Measurements from ENCODE around the gene CELF4.
"Not testable (repeated sequence)": the region's sequence is repeated elsewhere in the genome, so short reads cannot be mapped to it uniquely, and the experiment has no call there.

Gene CELF4

DNA sequence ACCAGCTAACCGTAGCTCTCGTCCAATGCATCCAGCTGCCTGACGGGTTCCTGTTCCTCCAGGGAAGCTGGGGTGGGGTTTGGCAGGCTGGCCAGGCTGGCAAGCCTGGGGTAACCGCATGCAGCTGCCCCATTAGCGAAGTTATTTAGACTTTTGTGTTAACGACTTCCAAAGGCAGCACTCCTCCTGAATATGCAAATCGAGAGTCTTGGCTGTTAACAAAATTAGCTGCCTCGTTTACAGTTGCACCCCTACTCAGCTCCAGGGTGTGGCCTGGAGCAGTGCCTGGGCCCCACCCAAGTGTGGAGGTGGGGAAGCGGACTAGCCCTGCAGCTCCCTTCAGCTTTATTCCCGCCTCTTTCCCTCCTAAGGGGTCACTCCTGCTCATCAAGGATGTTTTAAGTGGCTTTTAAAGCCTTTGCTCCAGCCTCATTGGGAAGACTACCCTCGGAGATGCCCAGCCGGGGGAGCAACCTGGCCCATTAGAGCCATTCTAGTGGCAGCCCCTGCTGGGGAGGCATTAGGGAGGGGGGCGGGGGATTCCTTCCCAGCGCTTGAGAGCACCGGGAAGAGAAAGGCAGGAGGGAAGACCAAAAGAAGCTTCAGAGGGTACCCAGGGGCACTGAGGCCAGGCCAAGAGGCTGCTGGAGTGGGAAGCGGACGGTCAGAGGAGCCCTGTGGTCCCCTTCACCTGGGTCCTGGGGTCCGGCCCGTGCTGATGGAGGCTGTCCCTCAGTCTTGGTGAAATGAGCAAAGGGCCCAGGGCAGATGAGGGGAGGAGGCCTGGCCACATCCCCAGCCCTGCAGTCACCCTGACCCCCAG, 204.1 kb downstream of the CELF4 start:
- Histone ChIP-seq H3K4me3 (ENCODE audit: low read length) (no peak overlapping the region), H3K9me3 (ENCODE audit: control insufficient read depth, low read length) (no peaks in the 10 kb centered on the region), H3K9ac (ENCODE audit: low read length) (no peak overlapping the region), H3K36me3 (ENCODE audit: control insufficient read depth, insufficient read depth, low read length, severe bottlenecking) (no peaks in the 10 kb centered on the region), H3K27me3 (replicated peaks; ENCODE audit: control insufficient read depth, insufficient read depth, low read length) (peaks cover 38% of the 10 kb centered on the region), H3K4me1 (ENCODE audit: control insufficient read depth, insufficient read depth, low read length) (peaks cover 4% of the 10 kb centered on the region)
- DNase-seq (ENCODE audit: low read depth), result no peak

DNA sequence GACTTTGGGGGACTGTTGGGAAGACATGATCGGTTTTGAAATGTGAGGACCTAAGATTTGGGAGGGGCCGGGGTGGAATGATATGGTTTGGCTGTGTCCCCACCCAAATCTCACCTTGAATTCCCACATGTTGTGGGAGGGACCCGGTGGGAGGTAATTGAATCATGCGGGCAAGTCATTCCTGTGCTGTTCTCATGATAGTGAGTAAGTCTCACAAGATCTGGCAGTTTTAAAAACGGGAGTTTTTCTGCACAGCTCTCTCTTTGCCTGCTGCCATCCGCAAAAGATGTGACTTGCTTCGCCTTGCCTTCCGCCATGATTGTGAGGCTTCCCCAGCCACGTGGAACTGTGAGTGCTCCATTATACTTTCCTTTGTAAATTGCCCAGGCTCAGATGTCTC, 207.5 kb downstream of the CELF4 start:
- H3K4me1 ChIP-seq (ENCODE audit: control insufficient read depth, insufficient read depth, low read length); H3K36me3 ChIP-seq (ENCODE audit: control insufficient read depth, insufficient read depth, low read length, severe bottlenecking); H3K9ac ChIP-seq (ENCODE audit: low read length); DNase-seq (ENCODE audit: low read depth); H3K4me3 ChIP-seq (ENCODE audit: low read length); H3K9me3 ChIP-seq (ENCODE audit: control insufficient read depth, low read length): not testable (repeated sequence)
- peaks cover 18% of the 10 kb centered on the region for H3K27me3 ChIP-seq (replicated peaks; ENCODE audit: control insufficient read depth, insufficient read depth, low read length)

DNA sequence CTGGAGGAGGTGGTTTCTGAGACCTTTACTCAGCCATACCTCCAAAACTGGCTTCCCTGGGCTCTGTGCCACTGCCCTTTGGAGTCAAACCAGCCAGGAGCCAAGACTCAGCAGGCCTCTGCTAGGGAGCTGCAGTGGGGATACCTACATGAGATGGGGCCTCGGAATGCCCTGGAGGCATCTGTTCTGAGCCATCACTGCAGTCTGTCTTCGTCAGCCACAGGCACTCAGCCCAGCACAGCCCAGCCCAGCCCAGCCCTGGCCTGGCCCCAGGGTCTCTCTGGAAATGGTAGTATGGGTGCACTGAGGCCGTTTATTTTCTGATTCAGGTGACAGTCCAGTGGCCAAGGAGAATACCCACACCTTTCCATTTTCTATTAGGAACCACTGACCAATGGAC, 209.8 kb downstream of the CELF4 start:
- DNase-seq (ENCODE audit: low read depth), result no peak
- no peaks in the 10 kb centered on the region for H3K9me3 ChIP-seq (ENCODE audit: control insufficient read depth, low read length)
- peaks cover 21% of the 10 kb centered on the region for H3K27me3 ChIP-seq (replicated peaks; ENCODE audit: control insufficient read depth, insufficient read depth, low read length)
- no peak overlapping the region for H3K9ac ChIP-seq (ENCODE audit: low read length)
- no peaks in the 10 kb centered on the region for H3K36me3 ChIP-seq (ENCODE audit: control insufficient read depth, insufficient read depth, low read length, severe bottlenecking)
- H3K4me1 ChIP-seq (ENCODE audit: control insufficient read depth, insufficient read depth, low read length), result no peaks in the 10 kb centered on the region
- H3K4me3 ChIP-seq (ENCODE audit: low read length), result no peak overlapping the region

DNA sequence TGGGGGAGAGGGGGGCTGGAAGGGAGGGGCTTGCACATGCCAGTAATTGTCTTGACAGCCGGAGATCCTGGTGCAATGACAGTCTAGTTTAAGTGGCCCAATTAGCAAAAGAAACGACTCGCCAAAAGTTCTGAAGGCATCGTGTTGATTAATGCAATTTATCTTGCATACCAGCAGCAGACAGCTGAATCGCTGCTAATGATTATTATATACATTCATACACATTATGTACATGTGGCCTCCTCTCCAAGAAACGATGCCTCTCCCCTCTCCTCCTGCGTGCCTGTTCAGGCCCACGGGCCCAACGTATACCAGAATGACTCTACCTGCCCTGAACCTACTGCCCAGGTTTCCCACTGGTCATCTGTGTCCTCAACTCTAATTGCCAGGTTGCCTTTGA, 214.5 kb downstream of the CELF4 start:
- DNase-seq (ENCODE audit: low read depth), result no peak
- Histone ChIP-seq H3K27me3 (replicated peaks; ENCODE audit: control insufficient read depth, insufficient read depth, low read length) (peaks cover 53% of the 10 kb centered on the region), H3K9ac (ENCODE audit: low read length) (no peak overlapping the region), H3K4me3 (ENCODE audit: low read length) (no peak overlapping the region), H3K36me3 (ENCODE audit: control insufficient read depth, insufficient read depth, low read length, severe bottlenecking) (no peaks in the 10 kb centered on the region), H3K9me3 (ENCODE audit: control insufficient read depth, low read length) (no peaks in the 10 kb centered on the region), H3K4me1 (ENCODE audit: control insufficient read depth, insufficient read depth, low read length) (no peaks in the 10 kb centered on the region)

DNA sequence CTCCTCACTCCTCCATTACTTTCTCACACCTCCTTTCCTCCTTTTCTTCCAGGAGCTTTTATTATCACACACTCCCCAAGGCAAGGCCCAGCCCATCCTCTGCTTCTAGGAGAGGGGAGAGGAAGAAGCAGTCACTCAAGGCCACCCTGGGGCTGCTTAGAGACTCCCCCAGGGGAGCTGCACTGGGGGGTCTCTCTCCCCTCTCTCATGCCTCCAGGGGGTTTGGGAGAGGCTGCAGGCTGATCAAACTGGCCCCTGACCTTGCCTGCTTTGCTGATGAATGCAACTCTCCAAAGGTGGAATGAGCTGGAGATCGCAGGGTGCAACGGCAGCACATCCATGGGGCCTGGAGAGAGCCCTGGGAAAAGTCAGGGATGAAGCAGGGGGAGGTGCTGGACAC, 216.9 kb downstream of the CELF4 start:
- Histone ChIP-seq H3K27me3 (replicated peaks; ENCODE audit: control insufficient read depth, insufficient read depth, low read length) (peaks cover 67% of the 10 kb centered on the region), H3K9me3 (ENCODE audit: control insufficient read depth, low read length) (no peaks in the 10 kb centered on the region), H3K4me1 (ENCODE audit: control insufficient read depth, insufficient read depth, low read length) (no peaks in the 10 kb centered on the region), H3K36me3 (ENCODE audit: control insufficient read depth, insufficient read depth, low read length, severe bottlenecking) (no peaks in the 10 kb centered on the region), H3K9ac (ENCODE audit: low read length) (no peak overlapping the region), H3K4me3 (ENCODE audit: low read length) (no peak overlapping the region)
- DNase-seq (ENCODE audit: low read depth), result no peak

DNA sequence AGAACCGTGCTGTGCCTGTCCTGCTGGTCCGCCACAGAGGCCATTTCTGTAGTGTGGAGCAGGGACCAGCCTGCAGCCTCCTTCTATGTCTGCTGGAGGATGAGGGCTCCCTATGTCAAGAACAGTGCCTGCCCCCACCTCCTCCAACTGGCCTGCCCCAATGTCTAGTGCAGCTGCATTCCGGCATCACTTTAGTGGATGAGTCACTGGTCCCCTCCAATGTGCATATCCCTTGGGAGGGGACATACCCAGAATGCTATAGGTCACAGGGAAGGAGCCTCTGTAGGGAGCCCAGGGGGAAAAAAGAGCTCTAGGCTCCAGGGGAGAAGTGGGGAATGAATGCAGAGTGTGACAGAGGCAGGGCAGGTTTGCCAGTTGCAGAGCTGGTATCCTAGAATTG, 219.6 kb downstream of the CELF4 start:
- H3K27me3 ChIP-seq (replicated peaks; ENCODE audit: control insufficient read depth, insufficient read depth, low read length), result peaks cover 60% of the 10 kb centered on the region
- H3K4me3 ChIP-seq (ENCODE audit: low read length), result no peak overlapping the region
- no peaks in the 10 kb centered on the region for H3K9me3 ChIP-seq (ENCODE audit: control insufficient read depth, low read length)
- DNase-seq (ENCODE audit: low read depth), result no peak
- H3K9ac ChIP-seq (ENCODE audit: low read length), result no peak overlapping the region
- H3K4me1 ChIP-seq (ENCODE audit: control insufficient read depth, insufficient read depth, low read length), result no peaks in the 10 kb centered on the region
- H3K36me3 ChIP-seq (ENCODE audit: control insufficient read depth, insufficient read depth, low read length, severe bottlenecking), result no peaks in the 10 kb centered on the region

DNA sequence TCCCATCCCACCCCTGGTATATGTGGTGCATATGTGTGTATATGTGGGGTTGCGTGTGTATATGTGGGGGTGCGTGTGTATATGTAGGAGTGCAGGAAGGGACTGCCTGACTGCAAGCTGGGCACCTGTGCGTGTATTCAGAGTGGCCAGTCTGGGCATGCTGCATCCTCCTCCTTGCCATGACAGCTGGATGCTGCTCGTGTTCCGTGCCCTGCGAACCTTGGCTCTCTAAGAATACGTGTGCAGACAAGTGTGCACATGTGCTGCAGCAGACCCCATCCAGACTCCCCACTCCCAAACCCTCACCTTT, 222.1 kb downstream of the CELF4 start:
- Histone ChIP-seq H3K9me3 (ENCODE audit: control insufficient read depth, low read length) (no peaks in the 10 kb centered on the region), H3K4me3 (ENCODE audit: low read length) (no peak overlapping the region), H3K36me3 (ENCODE audit: control insufficient read depth, insufficient read depth, low read length, severe bottlenecking) (no peaks in the 10 kb centered on the region), H3K27me3 (replicated peaks; ENCODE audit: control insufficient read depth, insufficient read depth, low read length) (peaks cover 39% of the 10 kb centered on the region), H3K4me1 (ENCODE audit: control insufficient read depth, insufficient read depth, low read length) (no peaks in the 10 kb centered on the region), H3K9ac (ENCODE audit: low read length) (no peak overlapping the region)
- no peak for DNase-seq (ENCODE audit: low read depth)

DNA sequence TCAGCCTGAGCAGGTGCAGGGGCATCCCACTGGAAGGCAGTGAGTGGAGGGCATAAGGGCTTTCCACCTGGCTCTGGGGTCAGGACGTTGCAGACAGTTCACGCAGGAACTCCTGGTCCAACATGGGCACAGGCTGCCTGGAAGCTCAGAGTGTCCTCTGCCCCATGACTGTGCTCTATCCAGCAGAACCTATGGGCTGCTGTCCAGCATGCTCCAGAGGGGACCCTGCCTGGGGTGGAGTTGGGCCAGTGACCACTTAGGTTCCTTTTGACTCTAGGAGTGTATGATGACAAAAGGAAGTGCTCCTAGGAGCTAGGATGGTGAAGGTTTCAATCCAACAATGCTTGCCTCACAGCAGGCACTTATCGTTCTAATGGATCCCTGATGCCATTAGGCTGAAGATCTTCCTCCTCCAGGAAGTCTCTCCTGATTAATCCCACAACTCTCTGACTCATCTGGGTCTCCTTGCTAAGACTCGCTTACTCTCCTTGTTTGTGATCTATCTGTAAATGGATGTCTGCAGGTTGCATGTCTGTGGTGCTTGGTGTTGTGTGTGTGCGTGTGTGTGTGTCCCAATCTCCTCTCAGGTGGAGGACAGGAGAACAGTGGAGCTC, 224.0 kb downstream of the CELF4 start:
- no peaks in the 10 kb centered on the region for H3K9me3 ChIP-seq (ENCODE audit: control insufficient read depth, low read length)
- no peaks in the 10 kb centered on the region for H3K4me1 ChIP-seq (ENCODE audit: control insufficient read depth, insufficient read depth, low read length)
- no peak overlapping the region for H3K9ac ChIP-seq (ENCODE audit: low read length)
- peaks cover 34% of the 10 kb centered on the region for H3K27me3 ChIP-seq (replicated peaks; ENCODE audit: control insufficient read depth, insufficient read depth, low read length)
- no peak overlapping the region for H3K4me3 ChIP-seq (ENCODE audit: low read length)
- DNase-seq (ENCODE audit: low read depth), result no peak
- no peaks in the 10 kb centered on the region for H3K36me3 ChIP-seq (ENCODE audit: control insufficient read depth, insufficient read depth, low read length, severe bottlenecking)

DNA sequence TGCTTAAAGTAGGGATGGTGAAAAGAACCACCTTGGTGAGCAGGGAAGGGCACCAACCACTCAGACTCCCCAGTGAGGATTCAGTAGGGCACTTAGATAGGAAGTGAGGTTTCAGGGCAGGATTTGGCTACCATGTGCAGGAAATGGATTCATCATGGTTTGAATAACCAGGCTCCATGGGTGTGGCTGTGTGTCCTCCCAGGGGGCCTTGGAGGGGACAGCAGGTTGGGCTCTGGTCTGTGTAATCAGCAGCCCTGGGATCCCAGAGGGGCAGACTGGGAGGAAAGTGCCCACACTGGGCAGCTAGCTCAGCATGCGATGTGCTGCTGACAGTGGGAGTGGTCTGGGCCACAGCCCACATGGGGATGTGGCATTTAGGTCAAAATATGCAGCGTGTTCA, 224.6 kb downstream of the CELF4 start:
- no peaks in the 10 kb centered on the region for H3K36me3 ChIP-seq (ENCODE audit: control insufficient read depth, insufficient read depth, low read length, severe bottlenecking)
- DNase-seq (ENCODE audit: low read depth), result no peak
- no peak overlapping the region for H3K9ac ChIP-seq (ENCODE audit: low read length)
- peaks cover 28% of the 10 kb centered on the region for H3K27me3 ChIP-seq (replicated peaks; ENCODE audit: control insufficient read depth, insufficient read depth, low read length)
- no peaks in the 10 kb centered on the region for H3K4me1 ChIP-seq (ENCODE audit: control insufficient read depth, insufficient read depth, low read length)
- H3K9me3 ChIP-seq (ENCODE audit: control insufficient read depth, low read length), result no peaks in the 10 kb centered on the region
- H3K4me3 ChIP-seq (ENCODE audit: low read length), result no peak overlapping the region

DNA sequence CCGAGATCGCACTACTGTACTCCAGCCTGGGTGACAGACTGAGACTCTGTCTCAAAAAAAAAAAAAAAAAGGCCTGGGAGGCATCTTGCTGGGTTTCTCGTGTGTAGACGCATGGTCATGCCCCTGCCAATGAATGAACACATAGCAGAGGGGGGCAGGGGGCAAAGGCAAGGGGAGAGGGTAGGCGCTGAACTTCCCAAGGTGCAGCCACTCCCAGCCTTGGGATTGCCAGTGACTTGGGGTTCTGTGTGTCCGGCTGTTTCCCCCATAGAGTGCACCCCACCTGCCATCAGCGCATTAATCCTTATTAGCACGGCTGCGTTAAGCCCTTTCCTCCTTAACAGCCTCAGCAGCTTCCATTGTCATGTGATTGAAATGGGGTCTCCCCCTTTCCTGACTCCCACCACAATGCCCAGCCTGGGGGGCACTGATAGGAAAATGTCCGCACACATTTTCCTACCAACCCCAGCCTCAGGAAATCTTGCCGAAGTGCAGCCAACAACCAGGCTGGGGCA, 225.8 kb downstream of the CELF4 start:
- Histone ChIP-seq H3K27me3 (replicated peaks; ENCODE audit: control insufficient read depth, insufficient read depth, low read length) (peaks cover 16% of the 10 kb centered on the region), H3K9me3 (ENCODE audit: control insufficient read depth, low read length) (no peaks in the 10 kb centered on the region), H3K4me3 (ENCODE audit: low read length) (no peak overlapping the region), H3K36me3 (ENCODE audit: control insufficient read depth, insufficient read depth, low read length, severe bottlenecking) (no peaks in the 10 kb centered on the region), H3K9ac (ENCODE audit: low read length) (no peak overlapping the region), H3K4me1 (ENCODE audit: control insufficient read depth, insufficient read depth, low read length) (no peaks in the 10 kb centered on the region)
- no peak for DNase-seq (ENCODE audit: low read depth)

DNA sequence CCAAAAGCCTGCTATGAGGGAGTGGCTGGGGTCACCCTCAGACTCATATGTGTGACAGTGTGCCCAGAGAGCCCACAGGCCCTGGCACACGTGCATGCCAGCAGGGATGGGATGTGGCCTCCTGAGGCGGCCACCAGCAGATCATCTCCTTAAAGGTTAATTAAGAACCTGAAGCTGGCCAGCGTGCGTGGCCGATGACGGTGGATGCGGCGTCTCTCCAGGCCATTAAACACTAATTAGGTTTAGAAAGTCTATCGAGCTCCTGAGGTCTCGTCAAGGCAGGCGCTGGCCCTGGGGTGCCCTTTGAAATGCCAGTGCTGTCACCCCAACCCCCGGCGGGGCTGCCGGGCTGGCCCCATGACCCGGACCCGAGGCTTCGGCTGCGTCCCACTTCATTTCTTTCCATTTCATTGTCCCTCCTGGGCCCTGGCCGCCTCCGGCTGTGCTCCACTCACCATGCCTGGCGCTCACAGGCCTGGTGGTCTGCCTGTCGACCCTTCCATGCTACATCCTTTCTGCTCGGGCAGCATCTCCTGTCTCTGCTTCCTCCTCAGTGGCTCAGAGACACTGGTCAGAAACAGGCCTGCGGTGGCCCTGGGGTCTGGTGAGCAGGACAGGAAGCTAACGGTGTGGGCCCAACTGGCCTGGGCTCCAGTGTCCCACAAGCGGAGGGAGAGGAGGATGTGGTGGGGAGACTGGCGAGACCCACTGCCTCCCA, 228.9 kb downstream of the CELF4 start:
- H3K9me3 ChIP-seq (ENCODE audit: control insufficient read depth, low read length), result no peaks in the 10 kb centered on the region
- H3K4me1 ChIP-seq (ENCODE audit: control insufficient read depth, insufficient read depth, low read length), result no peaks in the 10 kb centered on the region
- DNase-seq (ENCODE audit: low read depth), result no peak
- H3K36me3 ChIP-seq (ENCODE audit: control insufficient read depth, insufficient read depth, low read length, severe bottlenecking), result no peaks in the 10 kb centered on the region
- peaks cover 4% of the 10 kb centered on the region for H3K27me3 ChIP-seq (replicated peaks; ENCODE audit: control insufficient read depth, insufficient read depth, low read length)
- H3K4me3 ChIP-seq (ENCODE audit: low read length), result no peak overlapping the region
- no peak overlapping the region for H3K9ac ChIP-seq (ENCODE audit: low read length)
